Spinal cord (tissue), 10 donors: ENCODE measurements around the gene TMEM14C. TPM values are rescaled to one million over a fixed set of nuclear protein-coding genes. Genes with fewer than 3 reads are reported as not detected.
"Not testable (repeated sequence)": the region's sequence is repeated elsewhere in the genome, so short reads cannot be mapped to it uniquely, and the experiment has no call there.

Experiments
- DNase-seq, 6 donors: peaks; one replicate each; pipeline versions ENCODE4 v3.0.0 to v3.0.0-alpha.2; 2013 to 2015; ENCODE audit warnings: low spot score in 6 of 6, low read depth in 4 of 6
- H3K27ac ChIP-seq: one replicate; pipeline ENCODE4 v1.5.1; 2013; ENCODE audit warnings: low read depth, low read length, control low read depth
- H3K27me3 ChIP-seq: one replicate; pipeline ENCODE4 v1.6.1; 2013; ENCODE audit warnings: low read length; ENCODE audit not compliant: control insufficient read depth, insufficient read depth
- H3K36me3 ChIP-seq: one replicate; pipeline ENCODE4 v1.6.1; 2013; ENCODE audit warnings: low read length; ENCODE audit not compliant: control insufficient read depth, insufficient read depth
- H3K4me1 ChIP-seq: one replicate; pipeline ENCODE4 v1.6.1; 2013; ENCODE audit warnings: low read length; ENCODE audit not compliant: control insufficient read depth, insufficient read depth
- H3K4me3 ChIP-seq: one replicate; pipeline ENCODE4 v1.5.1; 2013; ENCODE audit warnings: low read depth, low read length, control low read depth
- H3K9me3 ChIP-seq: one replicate; pipeline ENCODE4 v1.6.1; 2013; ENCODE audit warnings: low read length; ENCODE audit not compliant: control insufficient read depth, insufficient read depth
- WGBS: methylation state at CpG from one replicate; pipeline ENCODE4 v1.1.5; 2013; ENCODE audit warnings: missing lambda C conversion rate; ENCODE audit not compliant: insufficient coverage; 5-methylcytosine and 5-hydroxymethylcytosine counted together
- polyA plus RNA-seq, 2 donors: library from polyadenylated mRNA; unstranded; fragments of 120-200 nt; gene quantifications; one replicate each; pipeline ENCODE4 v1.2.1, GENCODE V29; 2013; ENCODE audit not compliant: insufficient read length in 2 of 2
- total RNA-seq, 2 donors: library from RNA; depleted of rRNA in 1 of 2; stranded (reverse); fragments of 120-200 nt in 1 of 2; fragments of >200 nt in 1 of 2; gene quantifications; one replicate each; pipeline versions ENCODE4 v1.2.3 to v1.2.4, GENCODE V29; 2013 to 2014
- donor health status: healthy.

TMEM14C gene
- total and polyA plus RNA-seq, 4 donors = 65.1 to 146 (median 111) TPM

DNA sequence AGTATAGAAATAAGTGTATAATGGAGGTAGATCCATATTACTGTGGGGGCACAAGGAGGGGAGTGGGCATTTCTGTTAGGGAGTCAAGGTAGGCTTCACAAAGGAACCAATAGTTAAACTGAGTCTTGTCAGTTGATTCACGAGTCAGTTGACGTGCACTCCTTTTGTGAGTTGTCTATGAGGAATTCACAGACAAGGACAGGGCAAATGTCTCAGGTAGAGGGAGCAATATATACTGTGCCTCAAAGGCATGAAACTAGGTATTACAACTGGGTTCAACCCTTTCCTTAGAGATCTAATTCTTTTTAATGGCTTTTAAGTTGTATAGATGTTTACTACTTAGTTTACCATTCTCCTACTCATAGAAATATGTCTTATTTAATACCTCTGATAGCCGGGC is 11.0 kb downstream of the TMEM14C start:
- no peaks in the 10 kb centered on the region for H3K4me1 ChIP-seq
- H3K27ac ChIP-seq = no peak overlapping the region
- DNase-seq = no peak
- no peaks in the 10 kb centered on the region for H3K9me3 ChIP-seq
- no peaks in the 10 kb centered on the region for H3K27me3 ChIP-seq
- peaks cover 17% of the 10 kb centered on the region for H3K36me3 ChIP-seq
- no peak overlapping the region for H3K4me3 ChIP-seq
- WGBS = 100% methylated on average over 2 of the region's 3 CpGs

DNA sequence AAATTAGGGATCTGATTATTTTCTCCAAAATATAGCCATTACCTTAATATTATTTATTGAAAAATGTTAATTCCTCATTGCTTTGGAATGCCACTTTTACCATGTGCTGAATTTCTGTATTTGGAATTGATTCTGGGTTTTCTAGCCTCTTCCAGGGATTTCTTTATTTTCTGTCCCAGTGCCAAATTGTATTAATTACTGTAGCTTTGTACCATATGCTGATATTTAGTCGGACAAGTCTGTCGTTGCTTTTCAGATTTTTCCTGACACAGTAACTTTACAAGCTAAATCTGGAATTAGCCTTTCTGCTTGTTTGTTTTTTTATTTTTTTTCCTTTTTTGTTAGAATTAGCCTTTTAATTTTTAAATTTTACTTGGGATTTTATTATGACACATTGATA is 13.9 kb downstream of the TMEM14C start:
- H3K9me3 ChIP-seq = no peaks in the 10 kb centered on the region
- DNase-seq = no peak
- no peaks in the 10 kb centered on the region for H3K27me3 ChIP-seq
- no peaks in the 10 kb centered on the region for H3K4me1 ChIP-seq
- no peak overlapping the region for H3K4me3 ChIP-seq
- no peak overlapping the region for H3K27ac ChIP-seq
- H3K36me3 ChIP-seq = peaks cover 4% of the 10 kb centered on the region
- no CpG with 5 or more reads among the region's 2 CpGs for WGBS

DNA sequence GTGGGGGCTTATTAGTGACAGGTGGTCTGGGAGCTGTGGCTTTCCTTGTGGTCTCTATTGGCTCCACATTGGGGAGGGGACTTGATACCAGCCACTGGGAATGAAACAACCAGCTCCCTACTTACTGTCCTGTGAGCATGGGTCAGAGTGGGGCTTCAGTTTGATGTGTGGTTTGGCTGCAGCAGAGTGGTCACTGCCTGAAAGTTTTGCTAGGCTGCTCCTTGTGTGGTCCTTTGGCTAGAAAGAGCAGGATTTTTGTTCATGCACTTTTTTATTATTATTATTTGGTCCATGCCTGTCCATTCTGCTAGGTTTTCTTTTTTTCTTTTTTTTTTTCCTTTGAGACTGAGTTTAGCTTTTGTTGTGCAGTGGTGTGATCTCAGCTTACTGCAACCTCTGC is 17.2 kb downstream of the TMEM14C start:
- H3K9me3 ChIP-seq = no peaks in the 10 kb centered on the region
- H3K36me3 ChIP-seq = peaks cover 2% of the 10 kb centered on the region
- H3K4me3 ChIP-seq = no peak overlapping the region
- H3K27ac ChIP-seq = no peak overlapping the region
- DNase-seq = no peak
- H3K27me3 ChIP-seq = no peaks in the 10 kb centered on the region
- no peaks in the 10 kb centered on the region for H3K4me1 ChIP-seq

DNA sequence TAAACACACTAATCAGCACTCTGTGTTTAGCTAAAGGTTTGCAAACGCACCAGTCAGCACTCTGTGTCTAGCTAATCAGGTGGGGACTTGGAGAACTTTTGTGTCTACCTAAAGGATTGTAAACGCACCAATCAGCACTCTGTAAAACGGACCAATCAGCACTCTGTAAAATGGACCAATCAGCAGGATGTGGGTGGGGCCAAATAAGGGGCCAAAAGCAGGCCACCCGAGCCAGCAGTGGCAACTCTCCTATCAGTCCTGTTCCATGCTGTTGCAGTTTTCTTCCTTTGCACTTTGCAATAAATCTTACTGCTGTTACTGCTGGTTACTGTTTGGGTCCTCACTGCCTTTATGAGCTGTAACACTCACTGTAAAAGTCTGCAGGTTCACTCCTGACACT is 18.8 kb downstream of the TMEM14C start:
- not testable (repeated sequence) for DNase-seq, H3K36me3 ChIP-seq
- WGBS = 62% methylated on average over 3 of the region's 4 CpGs

DNA sequence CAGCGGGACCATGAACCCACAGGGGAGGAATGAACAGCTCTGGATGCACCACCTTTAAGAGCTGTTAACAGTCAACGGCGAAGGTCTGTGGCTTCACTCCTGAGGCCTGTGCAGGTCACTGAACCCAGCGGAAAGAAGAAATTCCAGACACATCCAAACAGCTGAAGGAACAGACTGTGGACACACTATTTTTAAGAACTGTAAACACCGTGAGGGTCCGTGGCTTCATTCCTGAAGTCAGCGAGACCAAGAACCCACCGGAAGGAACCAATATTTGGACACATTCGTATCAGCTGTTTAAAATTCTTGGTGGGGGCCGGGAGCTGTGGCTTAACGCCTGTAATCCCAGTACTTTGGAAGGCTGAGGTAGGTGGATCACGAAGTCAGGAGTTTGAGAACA is 19.4 kb downstream of the TMEM14C start:
- Histone ChIP-seq H3K27me3 (no peaks in the 10 kb centered on the region), H3K4me3 (no peak overlapping the region), H3K4me1 (peaks cover 4% of the 10 kb centered on the region), H3K36me3 (peaks cover 2% of the 10 kb centered on the region), H3K27ac (no peak overlapping the region), H3K9me3 (no peaks in the 10 kb centered on the region)
- 93% methylated on average over 12 of the region's 12 CpGs for WGBS
- no peak for DNase-seq

More for the DNA sequence above, 18.8 kb downstream of the TMEM14C start:
- not testable (repeated sequence) for H3K27ac ChIP-seq, H3K27me3 ChIP-seq, H3K4me1 ChIP-seq, H3K4me3 ChIP-seq, H3K9me3 ChIP-seq

DNA sequence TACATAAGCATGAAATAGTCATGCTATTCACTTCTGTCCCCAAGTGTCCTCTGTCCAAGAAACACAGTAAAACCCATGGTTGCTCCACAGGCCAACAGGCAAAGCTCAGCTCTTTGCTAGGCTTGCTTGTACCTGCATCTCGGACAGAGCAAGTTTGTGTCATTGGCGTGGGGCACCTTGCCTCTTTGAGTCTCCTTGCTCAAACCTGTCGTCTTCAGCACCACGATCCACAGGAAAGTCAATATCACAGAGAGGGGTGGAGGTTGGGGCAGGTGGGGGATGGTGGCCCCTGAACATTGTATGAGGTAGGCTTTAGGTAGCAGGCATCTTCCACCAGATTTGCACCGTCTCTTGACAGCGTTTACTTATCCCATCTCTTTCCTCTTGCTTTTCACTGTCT is 20.6 kb downstream of the TMEM14C start:
- H3K9me3 ChIP-seq = no peaks in the 10 kb centered on the region
- peaks cover 10% of the 10 kb centered on the region for H3K4me1 ChIP-seq
- DNase-seq = no peak
- H3K36me3 ChIP-seq = peaks cover 2% of the 10 kb centered on the region
- H3K27ac ChIP-seq = no peak overlapping the region
- WGBS = 100% methylated on average over 1 of the region's 6 CpGs
- H3K4me3 ChIP-seq = no peak overlapping the region
- H3K27me3 ChIP-seq = no peaks in the 10 kb centered on the region

DNA sequence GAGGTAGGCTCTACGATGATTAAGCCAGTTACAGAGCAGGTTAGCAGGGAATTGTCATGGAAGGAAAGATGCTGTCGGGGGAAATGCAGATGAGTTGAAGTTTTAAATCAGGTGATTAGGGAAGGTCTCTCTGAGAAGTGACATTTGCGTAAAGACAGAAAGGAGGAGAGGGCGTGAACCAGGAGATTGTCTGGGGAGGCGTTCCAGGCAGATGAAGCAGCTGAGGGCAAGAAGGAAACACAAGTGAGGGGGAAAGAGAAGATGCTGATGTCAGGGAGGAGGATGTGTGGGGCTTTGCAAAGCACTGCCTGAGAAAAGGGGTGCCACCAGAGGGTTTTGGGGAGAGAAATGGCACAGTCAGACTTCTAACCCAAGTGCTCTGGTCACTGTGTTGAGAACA is 22.2 kb downstream of the TMEM14C start:
- H3K27ac ChIP-seq = no peak overlapping the region

DNA sequence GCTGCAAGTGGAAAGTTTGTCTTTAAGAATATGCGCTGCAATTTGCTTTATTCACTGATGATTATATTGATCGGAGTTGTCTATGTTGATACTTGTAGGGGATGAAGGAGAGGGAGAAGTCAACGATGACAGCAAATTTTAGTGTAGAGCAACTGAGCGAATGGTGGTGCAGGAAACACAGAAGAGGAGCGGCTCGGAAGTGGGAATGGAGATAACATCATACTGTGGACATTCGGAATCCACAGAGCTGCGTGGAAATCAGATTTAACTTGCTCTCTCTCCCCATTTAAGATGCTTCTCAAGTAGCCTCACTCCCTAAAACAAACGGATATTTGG is 24.0 kb downstream of the TMEM14C start:
- peak overlapping the region; percentile 79 for H3K4me3 ChIP-seq
- H3K27ac ChIP-seq = peak overlapping the region; percentile 75
- H3K36me3 ChIP-seq = peaks cover 6% of the 10 kb centered on the region
- WGBS = 59% methylated on average over 9 of the region's 9 CpGs
- no peaks in the 10 kb centered on the region for H3K9me3 ChIP-seq
- peaks cover 15% of the 10 kb centered on the region for H3K4me1 ChIP-seq
- DNase-seq = no peak
- H3K27me3 ChIP-seq = no peaks in the 10 kb centered on the region

More for the DNA sequence above, 22.2 kb downstream of the TMEM14C start:
- no peak for DNase-seq
- 73% methylated on average over 5 of the region's 5 CpGs for WGBS
- Histone ChIP-seq H3K4me1 (peaks cover 15% of the 10 kb centered on the region), H3K9me3 (no peaks in the 10 kb centered on the region), H3K36me3 (no peaks in the 10 kb centered on the region), H3K27me3 (no peaks in the 10 kb centered on the region), H3K4me3 (no peak overlapping the region)

DNA sequence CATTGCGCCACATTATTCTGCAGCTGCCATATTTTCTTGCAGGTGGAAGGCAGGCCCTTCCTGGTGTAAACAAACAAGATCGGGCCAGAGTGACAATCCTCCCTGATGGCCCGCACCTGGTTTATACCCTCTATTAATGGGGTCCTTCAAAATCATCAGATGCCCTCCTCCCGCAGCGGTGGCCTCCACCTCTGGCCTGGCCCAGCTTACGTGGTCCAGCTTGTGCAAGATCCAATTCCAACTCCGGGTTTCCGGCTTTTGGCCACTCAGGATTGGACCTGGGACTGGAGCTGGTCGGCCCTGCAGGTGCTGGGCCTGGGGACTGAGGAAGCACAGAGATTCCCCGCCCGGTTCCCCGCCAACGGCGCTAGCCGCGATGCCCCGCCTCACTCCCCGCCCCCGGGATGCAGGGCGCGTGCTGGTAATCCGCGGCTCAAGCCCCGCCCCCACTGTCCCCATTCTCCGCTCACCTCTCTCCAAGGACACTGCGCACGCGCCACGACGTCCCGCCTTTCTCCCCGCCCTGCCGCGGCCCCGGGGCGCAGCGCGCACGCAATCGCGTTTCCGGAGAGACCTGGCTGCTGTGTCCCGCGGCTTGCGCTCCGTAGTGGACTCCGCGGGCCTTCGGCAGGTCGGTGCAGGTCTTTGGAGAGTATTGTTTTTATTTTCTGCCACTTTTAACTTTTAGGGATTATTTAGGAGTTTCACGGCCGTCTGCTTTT is 24.5 kb downstream of the TMEM14C start, which contains the start of gene TMEM14B:
TMEM14B (plus strand) TSS at position 555 of the 722 bp plus-strand sequence. CDS start 1,441 bp downstream, outside the sequence.
- H3K4me3 ChIP-seq = peak within 1 kb of the TSS; percentile 79
- H3K27me3 ChIP-seq = no peaks in the 10 kb centered on the region
- peak within 1 kb of the TSS; percentile 75 for H3K27ac ChIP-seq
- H3K4me1 ChIP-seq = peaks cover 15% of the 10 kb centered on the region
- DNase-seq = peak; percentile 91 to 99 (median 96)
- no peaks in the 10 kb centered on the region for H3K9me3 ChIP-seq
- 2% methylated on average over 52 of the region's 52 CpGs for WGBS
- H3K36me3 ChIP-seq = peaks cover 11% of the 10 kb centered on the region

DNA sequence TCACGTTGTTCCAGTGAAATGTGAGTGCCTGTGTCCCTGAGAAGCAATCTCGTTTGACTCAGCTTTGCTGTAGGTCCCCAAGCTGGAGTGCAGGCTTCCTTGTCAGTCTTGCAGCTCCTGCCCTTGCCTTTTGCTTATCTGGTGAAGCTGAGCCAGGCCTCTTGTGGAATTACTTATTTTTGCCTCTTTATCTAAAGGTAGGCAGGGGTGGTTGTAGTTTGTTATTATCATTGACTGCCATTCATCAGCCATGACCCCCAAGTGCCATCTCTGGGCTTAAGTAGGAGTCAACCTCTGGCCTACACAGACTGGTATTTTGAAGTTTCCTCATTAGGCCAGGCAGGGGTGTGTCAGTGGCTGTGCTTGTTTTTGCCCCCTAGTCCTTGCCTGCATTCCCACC is 26.9 kb downstream of the TMEM14C start:
- WGBS = 69% methylated on average over 2 of the region's 2 CpGs
- Histone ChIP-seq H3K36me3 (peaks cover 27% of the 10 kb centered on the region), H3K27ac (no peak overlapping the region)

More for the DNA sequence above, 26.9 kb downstream of the TMEM14C start:
- no peaks in the 10 kb centered on the region for H3K27me3 ChIP-seq
- H3K9me3 ChIP-seq = no peaks in the 10 kb centered on the region
- no peak overlapping the region for H3K4me3 ChIP-seq
- no peak for DNase-seq
- peaks cover 15% of the 10 kb centered on the region for H3K4me1 ChIP-seq
